Right cardiac atrium (tissue), 5 donors: ENCODE results near the gene LRRK1. TPM values are rescaled to one million over a fixed set of nuclear protein-coding genes. Genes with fewer than 3 reads are reported as not detected.

Experiments
- ATAC-seq, 2 donors: fragments of 200-7000 bp; cut with Tn5 transposase; one replicate each; pipeline versions ENCODE4 v1.8.0 to v1.9.1; 2020; ENCODE audit warnings: moderate library complexity in 2 of 2, mild to moderate bottlenecking in 1 of 2
- DNase-seq, 3 donors: peaks; one replicate each; pipeline ENCODE4 v3.0.0-alpha.2; 2020
- H3K27ac ChIP-seq: one replicate; pipeline ENCODE4 v1.5.1; 2013; ENCODE audit warnings: mild to moderate bottlenecking, low read length, control low read depth, moderate library complexity
- H3K27me3 ChIP-seq: one replicate; pipeline ENCODE4 v1.6.1; 2013; ENCODE audit not compliant: control insufficient read depth, insufficient read depth
- H3K4me1 ChIP-seq: one replicate; pipeline ENCODE4 v1.6.1; 2013; ENCODE audit warnings: low read length; ENCODE audit not compliant: control insufficient read depth, insufficient read depth
- H3K4me3 ChIP-seq: one replicate; pipeline ENCODE4 v1.5.1; 2013; ENCODE audit warnings: low read length, control low read depth
- H3K9me3 ChIP-seq: one replicate; pipeline ENCODE4 v1.6.1; 2013; ENCODE audit warnings: low read length; ENCODE audit not compliant: control insufficient read depth
- WGBS: extraction: QIAGEN DNeasy Blood & Tissue Kit; methylation state at CpG from one replicate; pipeline ENCODE4 v1.1.7; 2013; 5-methylcytosine and 5-hydroxymethylcytosine counted together
- intact Hi-C, 4 donors: fragments of 100-400 bp; cut with DNase I; formaldehyde crosslinking; loops; one replicate each; pipeline versions ENCODE4 v1.11.0 to v1.14.0; 2022 to 2023
- polyA plus RNA-seq: library from polyadenylated mRNA; stranded (reverse); fragments of 200-250 nt; gene quantifications from one replicate; pipeline ENCODE4 v1.2.3, GENCODE V29; 2013
- total RNA-seq, 4 donors: library from RNA; stranded (reverse); fragmentation: NEBNext Ultra II Directional; extraction: Animal tissue kit (Norgen Biotek cat#: 25700); gene quantifications; one replicate each; pipeline ENCODE4 v1.2.1, GENCODE V29; 2021
- donor health status: healthy with polysubstance abuse.
- donor health status: DM: no; HTN: yes; CAD: no.
- donor health status: DM: no; HTN: no; CAD: no.
- donor health status: DM: no; HTN: yes; CAD: no; lungs with severe emphysema.
- donor health status: DM: yes; HTN: yes; CAD: no.

Gene LRRK1
- total and polyA plus RNA-seq, 5 donors: 2.9 to 7.6 (median 5.1) TPM

- no peak for ATAC-seq
- WGBS: 64% methylated on average over 4 of the region's 4 CpGs
- Histone ChIP-seq H3K4me1 (peaks cover 2% of the 10 kb centered on the region), H3K9me3 (no peaks in the 10 kb centered on the region), H3K4me3 (no peak overlapping the region), H3K27me3 (no peaks in the 10 kb centered on the region), H3K27ac (no peak overlapping the region)
- intact Hi-C loops: loop anchor here in 1 of 4 donors (5.0 kb wide), 1 partner anchor 33 kb away; no protein-coding TSS in a partner anchor
- DNase-seq: no peak
These were observed 20.6 kb downstream of the LRRK1 start for GRCh38 chr15:100939791-100940190.

DNA sequence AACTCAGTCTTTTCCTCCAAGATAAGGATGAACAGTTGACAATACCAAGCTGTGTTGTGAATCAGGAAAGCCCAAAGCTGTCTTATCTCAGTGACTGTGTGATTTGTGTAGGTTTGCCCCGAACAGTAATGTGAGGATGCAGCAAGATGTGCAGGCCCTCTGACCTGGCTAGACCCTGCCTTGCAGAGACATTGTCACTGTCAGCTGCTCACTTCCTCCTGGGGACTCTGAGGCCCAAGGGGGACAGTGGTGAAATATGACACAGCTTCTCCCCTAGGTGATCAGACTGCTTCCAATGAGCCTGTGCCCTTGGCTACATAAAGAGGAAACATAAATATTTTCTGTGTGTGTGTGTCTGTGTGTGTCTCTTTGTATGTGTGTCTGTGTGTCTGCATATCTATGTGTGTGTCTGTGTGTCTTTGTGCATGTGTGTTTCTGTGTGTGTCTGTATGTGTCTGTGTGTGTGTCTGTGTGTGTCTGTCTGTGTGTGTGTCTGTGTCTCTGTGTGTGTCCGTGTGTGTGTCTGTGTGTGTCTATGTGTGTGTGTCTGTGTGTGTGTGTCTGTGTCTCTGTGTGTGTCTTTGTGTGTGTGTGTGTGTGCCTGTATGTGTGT is 21.7 kb downstream of the LRRK1 start:
- peak in 1 of 2 donors; percentile 25 for ATAC-seq
- intact Hi-C loops: no loop called here
- WGBS: 61% methylated on average over 2 of the region's 2 CpGs
- DNase-seq: no peak
- H3K27ac ChIP-seq: no peak overlapping the region
- H3K4me3 ChIP-seq: no peak overlapping the region
- H3K9me3 ChIP-seq: no peaks in the 10 kb centered on the region
- peaks cover 2% of the 10 kb centered on the region for H3K4me1 ChIP-seq
- no peaks in the 10 kb centered on the region for H3K27me3 ChIP-seq

- ATAC-seq: no peak
- Histone ChIP-seq H3K9me3 (no peaks in the 10 kb centered on the region), H3K27ac (no peak overlapping the region), H3K4me1 (peaks cover 2% of the 10 kb centered on the region), H3K27me3 (no peaks in the 10 kb centered on the region), H3K4me3 (no peak overlapping the region)
- intact Hi-C loops: no loop called here
- WGBS: 80% methylated on average over 10 of the region's 10 CpGs
- no peak for DNase-seq
These were observed 22.4 kb downstream of the LRRK1 start for GRCh38 chr15:100941536-100941935.

GRCh38 chr15:100942656-100943425 is 23.7 kb downstream of the LRRK1 start:
- H3K27ac ChIP-seq: no peak overlapping the region
- ATAC-seq: no peak
- WGBS: 85% methylated on average over 10 of the region's 10 CpGs

GRCh38 chr15:100944244-100944895 is 25.2 kb downstream of the LRRK1 start:
- H3K27me3 ChIP-seq: no peaks in the 10 kb centered on the region
- intact Hi-C loops: no loop called here
- no peak for ATAC-seq
- H3K4me3 ChIP-seq: no peak overlapping the region
- H3K9me3 ChIP-seq: no peaks in the 10 kb centered on the region
- WGBS: 57% methylated on average over 7 of the region's 7 CpGs
- peaks cover 2% of the 10 kb centered on the region for H3K4me1 ChIP-seq
- no peak overlapping the region for H3K27ac ChIP-seq
- DNase-seq: no peak

More at GRCh38 chr15:100942656-100943425, 23.7 kb downstream of the LRRK1 start:
- no peak for DNase-seq
- no peaks in the 10 kb centered on the region for H3K9me3 ChIP-seq
- H3K4me3 ChIP-seq: no peak overlapping the region
- no peaks in the 10 kb centered on the region for H3K27me3 ChIP-seq
- intact Hi-C loops: no loop called here
- peaks cover 2% of the 10 kb centered on the region for H3K4me1 ChIP-seq

DNA sequence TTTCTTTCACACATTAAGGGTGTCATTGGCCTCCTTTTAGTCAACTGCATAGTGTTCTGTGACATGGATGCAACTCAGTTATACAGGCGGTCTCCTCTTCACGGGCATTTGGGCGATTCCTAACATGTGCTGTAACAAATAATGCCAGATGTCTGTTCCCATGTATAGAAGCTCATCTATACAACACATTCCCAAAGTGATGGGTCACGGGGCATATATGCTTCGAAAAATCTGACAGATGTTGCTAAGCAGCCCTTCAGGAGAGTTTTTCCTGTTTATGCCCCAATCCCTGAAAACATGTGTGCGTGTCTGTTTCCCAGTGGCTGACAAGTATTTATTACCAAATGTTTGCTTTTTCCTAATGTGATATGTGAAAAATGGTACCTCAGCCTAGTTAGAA is 25.8 kb downstream of the LRRK1 start:
- 83% methylated on average over 6 of the region's 6 CpGs for WGBS
- Histone ChIP-seq H3K27ac (no peak overlapping the region), H3K4me3 (no peak overlapping the region), H3K9me3 (no peaks in the 10 kb centered on the region), H3K27me3 (no peaks in the 10 kb centered on the region), H3K4me1 (peaks cover 2% of the 10 kb centered on the region)
- intact Hi-C loops: no loop called here
- no peak for ATAC-seq
- DNase-seq: no peak

DNA sequence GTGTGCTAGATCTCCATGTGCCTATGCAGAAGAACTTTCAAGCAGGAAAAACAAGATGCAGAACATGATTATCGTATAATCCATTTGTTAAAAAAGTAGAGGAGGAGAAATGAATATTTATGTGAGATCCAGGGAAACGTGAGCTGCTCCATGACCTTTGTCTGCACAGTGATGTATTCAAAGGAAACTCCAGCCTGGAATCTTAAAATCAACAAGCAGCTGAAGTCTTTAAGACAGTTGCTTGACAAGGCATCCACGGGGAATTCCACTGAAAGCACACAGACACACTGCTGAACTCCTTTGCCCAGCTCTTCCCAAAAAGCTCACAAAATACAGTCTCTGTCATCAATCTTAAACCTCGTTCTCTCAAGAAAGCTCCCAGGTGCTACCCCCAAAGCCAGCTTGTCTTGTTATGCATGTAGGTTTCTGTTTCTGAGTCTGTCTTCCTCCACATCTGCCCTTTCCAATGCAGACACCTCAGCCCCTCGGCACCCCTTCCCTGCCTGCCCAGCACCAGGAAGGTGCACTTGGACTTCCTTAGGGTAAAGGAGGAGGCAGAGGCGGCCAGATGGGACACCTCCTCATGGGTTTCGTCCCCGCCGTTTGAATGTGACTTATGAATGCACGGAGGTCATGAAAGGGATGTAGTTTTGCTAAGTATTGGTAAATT is 28.7 kb downstream of the LRRK1 start:
- Histone ChIP-seq H3K27ac (no peak overlapping the region), H3K9me3 (no peaks in the 10 kb centered on the region), H3K4me1 (no peaks in the 10 kb centered on the region), H3K27me3 (no peaks in the 10 kb centered on the region), H3K4me3 (no peak overlapping the region)
- WGBS: 73% methylated on average over 10 of the region's 10 CpGs
- intact Hi-C loops: no loop called here
- ATAC-seq (no peak), DNase-seq (no peak)

DNA sequence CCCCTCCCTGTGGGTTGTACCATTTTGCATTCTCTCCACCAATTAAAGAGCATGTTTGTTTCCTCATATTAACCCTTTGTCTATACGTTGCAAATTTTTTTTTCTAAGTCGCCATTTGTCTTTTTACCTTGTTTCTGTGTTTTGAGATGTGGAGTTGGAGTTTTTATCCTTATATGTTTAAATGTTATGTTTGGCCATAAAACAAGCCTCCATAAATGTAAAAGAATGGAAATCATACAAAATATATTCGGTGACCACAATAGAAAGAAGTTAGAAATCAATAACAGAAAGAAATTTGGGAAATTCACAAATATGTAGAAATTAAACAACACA is 29.2 kb downstream of the LRRK1 start:
- no peaks in the 10 kb centered on the region for H3K9me3 ChIP-seq
- intact Hi-C loops: no loop called here
- no peaks in the 10 kb centered on the region for H3K27me3 ChIP-seq
- no peak overlapping the region for H3K27ac ChIP-seq
- H3K4me1 ChIP-seq: no peaks in the 10 kb centered on the region
- 95% methylated on average over 3 of the region's 3 CpGs for WGBS
- no peak overlapping the region for H3K4me3 ChIP-seq
- DNase-seq: no peak
- ATAC-seq: no peak

GRCh38 chr15:100949691-100950090 is 30.5 kb downstream of the LRRK1 start:
- Histone ChIP-seq H3K27ac (no peak overlapping the region), H3K9me3 (no peaks in the 10 kb centered on the region), H3K4me3 (no peak overlapping the region), H3K27me3 (no peaks in the 10 kb centered on the region), H3K4me1 (no peaks in the 10 kb centered on the region)
- DNase-seq: no peak
- intact Hi-C loops: no loop called here
- no peak for ATAC-seq
- 96% methylated on average over 1 of the region's 1 CpG for WGBS

- Histone ChIP-seq H3K27ac (no peak overlapping the region), H3K27me3 (no peaks in the 10 kb centered on the region), H3K4me1 (no peaks in the 10 kb centered on the region), H3K4me3 (no peak overlapping the region), H3K9me3 (no peaks in the 10 kb centered on the region)
- 86% methylated on average over 5 of the region's 5 CpGs for WGBS
- ATAC-seq (no peak), DNase-seq (no peak)
- intact Hi-C loops: no loop called here
These were observed 32.8 kb downstream of the LRRK1 start for GRCh38 chr15:100951965-100952364.

DNA sequence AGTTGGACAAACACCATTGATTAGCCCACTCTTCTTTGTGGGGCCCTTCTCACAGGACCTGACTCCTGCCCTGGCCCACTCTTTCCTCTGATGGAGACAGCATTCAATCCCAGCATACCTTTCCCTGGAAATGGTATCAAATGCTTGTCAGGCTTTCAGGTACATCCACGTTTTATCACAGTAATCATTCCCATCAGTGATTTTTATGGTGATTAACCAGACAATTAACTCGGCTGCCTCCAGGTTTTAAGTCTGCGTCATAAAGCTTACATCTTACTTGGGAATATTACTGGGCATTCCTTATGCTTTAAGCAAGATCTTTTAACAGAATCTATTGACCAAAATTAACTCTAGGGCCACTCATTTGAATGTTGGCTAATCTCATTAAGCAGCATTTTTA is 33.4 kb downstream of the LRRK1 start:
- DNase-seq: no peak
- Histone ChIP-seq H3K4me3 (no peak overlapping the region), H3K4me1 (no peaks in the 10 kb centered on the region), H3K27me3 (no peaks in the 10 kb centered on the region), H3K9me3 (no peaks in the 10 kb centered on the region), H3K27ac (no peak overlapping the region)
- WGBS: 84% methylated on average over 3 of the region's 3 CpGs
- intact Hi-C loops: no loop called here
- no peak for ATAC-seq
